Retinal pigment epithelial cell (primary cell): ENCODE measurements around the gene F11R.
A peak's percentile ranks its signal among the peaks of the same experiment; 100 is the strongest.

ENCODE experiments used
- DNase-seq: peaks from one replicate; pipeline ENCODE4 v3.0.0-alpha.2; 2010; ENCODE audit warnings: low read depth
- H3K4me3 ChIP-seq: 2 replicates; pipeline ENCODE4 v1.5.1; 2011; ENCODE audit warnings: mild to moderate bottlenecking, low read length, control low read depth, moderate library complexity
- CTCF ChIP-seq: conservative IDR thresholded peaks from 2 replicates; pipeline ENCODE4 v1.5.1; 2011; ENCODE audit warnings: low read depth, low read length, control low read depth, inconsistent platforms

The F11R gene

GRCh38 chr1:161061419-161061818 is 40.5 kb upstream of the F11R start:
- H3K4me3 ChIP-seq: no peak overlapping the region
- no peak for TF ChIP-seq CTCF
- DNase-seq: no peak

- no peak overlapping the region for H3K4me3 ChIP-seq
- TF ChIP-seq CTCF: no peak
- DNase-seq: no peak
These were observed 38.3 kb upstream of the F11R start for GRCh38 chr1:161059293-161059692.

GRCh38 chr1:161054805-161055204 is 33.9 kb upstream of the F11R start:
- H3K4me3 ChIP-seq: no peak overlapping the region
- DNase-seq: no peak
- peak; percentile 13 for TF ChIP-seq CTCF

GRCh38 chr1:161054232-161054631 is 33.3 kb upstream of the F11R start:
- no peak for DNase-seq
- no peak for TF ChIP-seq CTCF
- no peak overlapping the region for H3K4me3 ChIP-seq

- H3K4me3 ChIP-seq: no peak overlapping the region
- no peak for TF ChIP-seq CTCF
- no peak for DNase-seq
These were observed 31.9 kb upstream of the F11R start for GRCh38 chr1:161052899-161053298.

- H3K4me3 ChIP-seq: no peak overlapping the region
- no peak for DNase-seq
- TF ChIP-seq CTCF: no peak
These were observed 30.3 kb upstream of the F11R start for GRCh38 chr1:161051219-161051618.

GRCh38 chr1:161048949-161049722 is 28.2 kb upstream of the F11R start:
- no peak for DNase-seq
- no peak for TF ChIP-seq CTCF
- H3K4me3 ChIP-seq: no peak overlapping the region
